HepG2 (cell line): ENCODE data around the gene PRKRIP1. TPM values are rescaled to one million over a fixed set of nuclear protein-coding genes. Genes with fewer than 3 reads are reported as not detected.

Experiments used
- DMAP1 ChIP-seq: IDR thresholded peaks from 2 replicates; pipeline ENCODE4 v1.6.1; 2016
- DR1 ChIP-seq: sonication (generic); formaldehyde crosslinking; IDR thresholded peaks from 2 replicates; pipeline ENCODE4 v1.8.0; 2021; ENCODE audit warnings: mild to moderate bottlenecking, missing genetic modification reagents, inconsistent platforms
- GLI4 ChIP-seq: sonication (generic); formaldehyde crosslinking; IDR thresholded peaks from 2 replicates; pipeline ENCODE4 v1.5.1; 2020; ENCODE audit warnings: missing genetic modification reagents, mild to moderate bottlenecking, moderate library complexity, borderline replicate concordance
- HES4 ChIP-seq: sonication (generic); formaldehyde crosslinking; IDR thresholded peaks from 2 replicates; pipeline ENCODE4 v1.9.0; 2021; ENCODE audit warnings: mild to moderate bottlenecking, missing genetic modification reagents, borderline replicate concordance
- HOXA9 ChIP-seq: sonication (generic); formaldehyde crosslinking; IDR thresholded peaks from 2 replicates; pipeline ENCODE4 v1.8.1; 2022; ENCODE audit warnings: missing genetic modification reagents, mild to moderate bottlenecking, moderate library complexity, borderline replicate concordance
- KDM4B ChIP-seq: sonication (generic); formaldehyde crosslinking; IDR thresholded peaks from 2 replicates; pipeline ENCODE4 v1.4.0; 2020; ENCODE audit warnings: missing genetic modification reagents
- MBD4 ChIP-seq: IDR thresholded peaks from 2 replicates; pipeline ENCODE4 v1.6.1; 2012; ENCODE audit warnings: low read length, inconsistent platforms, borderline replicate concordance
- MEIS2 ChIP-seq: sonication (generic); formaldehyde crosslinking; IDR thresholded peaks from 2 replicates; pipeline ENCODE4 v1.9.0; 2021; ENCODE audit warnings: mild to moderate bottlenecking, missing genetic modification reagents
- MIER3 ChIP-seq: IDR thresholded peaks from 2 replicates; pipeline ENCODE4 v1.6.1; 2016; ENCODE audit warnings: missing compliant biosample characterization, borderline replicate concordance
- NR3C1 ChIP-seq: sonication (generic); formaldehyde crosslinking; IDR thresholded peaks from 2 replicates; pipeline ENCODE4 v1.4.0; 2020; ENCODE audit warnings: missing genetic modification reagents
- POGZ ChIP-seq: sonication (generic); formaldehyde crosslinking; IDR thresholded peaks from 2 replicates; pipeline ENCODE4 v1.4.0; 2020; ENCODE audit warnings: mild to moderate bottlenecking, missing genetic modification reagents
- SRSF1 ChIP-seq: fragments of 200-400 bp; formaldehyde crosslinking; optimal IDR thresholded peaks from 2 replicates; pipeline ENCODE3; 2017; ENCODE audit warnings: mild to moderate bottlenecking, low read depth, low read length, moderate library complexity
- THYN1 ChIP-seq: sonication (generic); formaldehyde crosslinking; IDR thresholded peaks from 2 replicates; pipeline ENCODE4 v1.8.1; 2023; ENCODE audit warnings: low read depth, mild to moderate bottlenecking, moderate library complexity, missing genetic modification reagents, borderline replicate concordance
- ZBTB8A ChIP-seq: sonication (generic); formaldehyde crosslinking; IDR thresholded peaks from 2 replicates; pipeline ENCODE4 v1.4.0; 2020; ENCODE audit warnings: mild to moderate bottlenecking, low read depth, missing genetic modification reagents, borderline replicate concordance
- ZFP36L2 ChIP-seq: sonication (generic); formaldehyde crosslinking; IDR thresholded peaks from 2 replicates; pipeline ENCODE4 v1.4.0; 2020; ENCODE audit warnings: missing genetic modification reagents
- ZFP90 ChIP-seq: sonication (generic); formaldehyde crosslinking; IDR thresholded peaks from 2 replicates; pipeline ENCODE4 v1.8.0; 2022; ENCODE audit warnings: missing genetic modification reagents, mild to moderate bottlenecking, inconsistent platforms, borderline replicate concordance
- ZNF124 ChIP-seq: sonication (generic); formaldehyde crosslinking; IDR thresholded peaks from 2 replicates; pipeline ENCODE4 v1.4.0; 2020; ENCODE audit warnings: missing genetic modification reagents
- ZNF224 ChIP-seq: sonication (generic); formaldehyde crosslinking; IDR thresholded peaks from 2 replicates; pipeline ENCODE4 v1.5.0; 2020; ENCODE audit warnings: mild to moderate bottlenecking, missing genetic modification reagents
- ZNF263 ChIP-seq: sonication (generic); formaldehyde crosslinking; IDR thresholded peaks from 2 replicates; pipeline ENCODE4 v1.4.0; 2020; ENCODE audit warnings: missing genetic modification reagents
- ZNF317 ChIP-seq: sonication (generic); formaldehyde crosslinking; IDR thresholded peaks from 2 replicates; pipeline ENCODE4 v1.5.0; 2020; ENCODE audit warnings: mild to moderate bottlenecking, missing genetic modification reagents
- ZNF337 ChIP-seq: sonication (generic); formaldehyde crosslinking; IDR thresholded peaks from 2 replicates; pipeline ENCODE4 v1.5.1; 2020; ENCODE audit warnings: missing genetic modification reagents, low read depth, mild to moderate bottlenecking, borderline replicate concordance
- ZNF614 ChIP-seq: IDR thresholded peaks from 2 replicates; pipeline ENCODE4 v1.6.1; 2018; ENCODE audit warnings: missing biosample characterization, missing genetic modification reagents, inconsistent platforms, borderline replicate concordance
- polyA plus RNA-seq, 8 experiments: library from polyadenylated mRNA; depleted of rRNA in 3 of 8; stranded (reverse) in 7 of 8; unstranded in 1 of 8; fragments of >200 nt; fragmentation: Illumina TruSeq in 4 of 8; extraction: Trizol in 4 of 8; gene quantifications; 2 replicates each; pipeline versions ENCODE4 v1.2.1 to v1.2.3, GENCODE V29; 2011 to 2016; ENCODE audit warnings: low read depth in 4 of 8, missing spikeins in 1 of 8, mixed read lengths in 1 of 8; ENCODE audit not compliant: insufficient read depth in 1 of 8
- total RNA-seq, 5 experiments: library from RNA; depleted of rRNA; stranded (reverse); fragments of >200 nt; fragmentation: Illumina TruSeq; extraction: Trizol; gene quantifications; 2 replicates each; pipeline ENCODE4 v1.2.3, GENCODE V29; 2016; ENCODE audit warnings: low read depth in 1 of 5
- TF ChIP-seq, protein P1 (sequence below): IDR thresholded peaks from 2 replicates; pipeline ENCODE4 v1.6.1; 2012; ENCODE audit warnings: inconsistent platforms
- TF ChIP-seq, protein P2 (sequence below): sonication (generic); formaldehyde crosslinking; IDR thresholded peaks from 2 replicates; pipeline ENCODE4 v1.5.0; 2020; ENCODE audit warnings: mild to moderate bottlenecking, missing genetic modification reagents
- TF ChIP-seq, protein P3 (sequence below): sonication (generic); formaldehyde crosslinking; IDR thresholded peaks from 2 replicates; pipeline ENCODE4 v1.4.0; 2020; ENCODE audit warnings: missing genetic modification reagents
- TF ChIP-seq, protein P4 (sequence below): sonication (generic); formaldehyde crosslinking; IDR thresholded peaks from 2 replicates; pipeline ENCODE4 v1.5.0; 2020; ENCODE audit warnings: missing genetic modification reagents, mild to moderate bottlenecking, borderline replicate concordance

PRKRIP1 gene
- total and polyA plus RNA-seq, 2 of the 13 experiments (the other 11 are each of a cell fraction or from before 2014, with no cell fraction given): 13.2 to 16.8 TPM

DNA sequence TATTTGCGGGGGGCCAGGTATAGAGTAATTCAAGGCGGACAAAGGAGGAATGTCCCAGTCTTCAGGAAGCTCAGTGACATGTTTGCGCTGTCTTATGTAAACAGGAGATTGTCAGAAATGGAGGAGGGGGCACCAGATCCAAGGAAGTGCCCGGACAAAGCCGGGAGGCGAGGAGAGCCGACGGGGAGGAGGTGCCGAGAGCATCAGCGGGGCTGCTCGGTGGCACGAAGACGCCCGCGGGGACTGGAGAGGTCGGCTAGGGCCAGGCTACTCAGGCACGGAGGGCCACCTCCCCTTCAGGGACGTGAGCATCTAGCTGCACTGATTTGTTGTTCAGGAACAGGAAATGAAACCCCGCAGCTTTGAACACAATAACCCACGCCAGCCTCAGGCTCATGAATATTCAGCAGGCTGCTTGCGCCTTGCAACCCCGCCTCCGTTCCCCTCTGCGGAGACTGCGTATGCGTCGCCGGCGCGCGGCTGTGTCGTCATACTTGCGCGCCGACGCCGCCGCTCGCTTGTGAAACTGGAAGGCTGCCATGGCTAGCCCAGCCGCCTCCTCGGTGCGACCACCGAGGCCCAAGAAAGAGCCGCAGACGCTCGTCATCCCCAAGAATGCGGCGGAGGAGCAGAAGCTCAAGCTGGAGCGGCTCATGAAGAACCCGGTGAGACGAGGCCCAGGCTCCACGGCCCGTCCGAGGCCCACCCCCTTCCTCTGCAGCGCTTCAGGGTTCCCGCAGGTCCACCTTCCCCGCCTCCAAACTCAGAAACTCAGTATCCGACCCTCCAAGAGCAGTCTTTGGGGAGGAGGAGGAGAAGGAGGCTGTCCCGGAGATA is at the start of gene PRKRIP1 (continued):
- TF ChIP-seq, protein P1, sequence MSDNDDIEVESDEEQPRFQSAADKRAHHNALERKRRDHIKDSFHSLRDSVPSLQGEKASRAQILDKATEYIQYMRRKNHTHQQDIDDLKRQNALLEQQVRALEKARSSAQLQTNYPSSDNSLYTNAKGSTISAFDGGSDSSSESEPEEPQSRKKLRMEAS: peak; percentile 42; the same call in 1 of the 2 replicates
- no peak for TF ChIP-seq MEIS2
- TF ChIP-seq HES4 (CRISPR knock-in tag): no peak; the same call in 1 of the 2 replicates
- no peak for TF ChIP-seq MBD4
- TF ChIP-seq, protein P2, sequence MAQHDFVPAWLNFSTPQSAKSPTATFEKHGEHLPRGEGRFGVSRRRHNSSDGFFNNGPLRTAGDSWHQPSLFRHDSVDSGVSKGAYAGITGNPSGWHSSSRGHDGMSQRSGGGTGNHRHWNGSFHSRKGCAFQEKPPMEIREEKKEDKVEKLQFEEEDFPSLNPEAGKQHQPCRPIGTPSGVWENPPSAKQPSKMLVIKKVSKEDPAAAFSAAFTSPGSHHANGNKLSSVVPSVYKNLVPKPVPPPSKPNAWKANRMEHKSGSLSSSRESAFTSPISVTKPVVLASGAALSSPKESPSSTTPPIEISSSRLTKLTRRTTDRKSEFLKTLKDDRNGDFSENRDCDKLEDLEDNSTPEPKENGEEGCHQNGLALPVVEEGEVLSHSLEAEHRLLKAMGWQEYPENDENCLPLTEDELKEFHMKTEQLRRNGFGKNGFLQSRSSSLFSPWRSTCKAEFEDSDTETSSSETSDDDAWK (CRISPR knock-in tag): no peak
- TF ChIP-seq SRSF1: peak; percentile 86
- no peak for TF ChIP-seq GLI4 (CRISPR knock-in tag)
- TF ChIP-seq DR1 (CRISPR knock-in tag): 0 out of 2 replicates have a peak, but pooled peaks have one; percentile 20
- TF ChIP-seq, protein P3, sequence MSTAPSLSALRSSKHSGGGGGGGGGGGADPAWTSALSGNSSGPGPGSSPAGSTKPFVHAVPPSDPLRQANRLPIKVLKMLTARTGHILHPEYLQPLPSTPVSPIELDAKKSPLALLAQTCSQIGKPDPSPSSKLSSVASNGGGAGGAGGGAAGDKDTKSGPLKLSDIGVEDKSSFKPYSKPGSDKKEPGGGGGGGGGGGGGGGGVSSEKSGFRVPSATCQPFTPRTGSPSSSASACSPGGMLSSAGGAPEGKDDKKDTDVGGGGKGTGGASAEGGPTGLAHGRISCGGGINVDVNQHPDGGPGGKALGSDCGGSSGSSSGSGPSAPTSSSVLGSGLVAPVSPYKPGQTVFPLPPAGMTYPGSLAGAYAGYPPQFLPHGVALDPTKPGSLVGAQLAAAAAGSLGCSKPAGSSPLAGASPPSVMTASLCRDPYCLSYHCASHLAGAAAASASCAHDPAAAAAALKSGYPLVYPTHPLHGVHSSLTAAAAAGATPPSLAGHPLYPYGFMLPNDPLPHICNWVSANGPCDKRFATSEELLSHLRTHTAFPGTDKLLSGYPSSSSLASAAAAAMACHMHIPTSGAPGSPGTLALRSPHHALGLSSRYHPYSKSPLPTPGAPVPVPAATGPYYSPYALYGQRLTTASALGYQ (CRISPR knock-in tag): no peak
- TF ChIP-seq ZNF317 (CRISPR knock-in tag): no peak
- no peak for TF ChIP-seq HOXA9 (CRISPR knock-in tag)
- no peak for TF ChIP-seq THYN1 (CRISPR knock-in tag)
- TF ChIP-seq ZNF614 (CRISPR knock-in tag): peak; percentile 49; the same call in 1 of the 2 replicates
- TF ChIP-seq ZNF124 (CRISPR knock-in tag): no peak
- no peak for TF ChIP-seq DMAP1 (CRISPR knock-in tag)
- TF ChIP-seq, protein P4, sequence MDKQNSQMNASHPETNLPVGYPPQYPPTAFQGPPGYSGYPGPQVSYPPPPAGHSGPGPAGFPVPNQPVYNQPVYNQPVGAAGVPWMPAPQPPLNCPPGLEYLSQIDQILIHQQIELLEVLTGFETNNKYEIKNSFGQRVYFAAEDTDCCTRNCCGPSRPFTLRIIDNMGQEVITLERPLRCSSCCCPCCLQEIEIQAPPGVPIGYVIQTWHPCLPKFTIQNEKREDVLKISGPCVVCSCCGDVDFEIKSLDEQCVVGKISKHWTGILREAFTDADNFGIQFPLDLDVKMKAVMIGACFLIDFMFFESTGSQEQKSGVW (CRISPR knock-in tag): no peak
- no peak; the same call in 1 of the 2 replicates for TF ChIP-seq KDM4B (CRISPR knock-in tag)
- TF ChIP-seq ZNF224: no peak
- no peak for TF ChIP-seq ZFP36L2
- peak; percentile 61; the same call in 1 of the 2 replicates for TF ChIP-seq POGZ (CRISPR knock-in tag)
- no peak for TF ChIP-seq NR3C1 (CRISPR knock-in tag)
- no peak; the same call in 1 of the 2 replicates for TF ChIP-seq ZNF263
- TF ChIP-seq ZFP90: peak; percentile 55; the same call in 1 of the 2 replicates
- TF ChIP-seq ZNF337: 0 out of 2 replicates have a peak, but pooled peaks have one; percentile 17
- no peak; the same call in 1 of the 2 replicates for TF ChIP-seq ZBTB8A
- no peak for TF ChIP-seq MIER3 (CRISPR knock-in tag)
